GM13977 (cell line): Measurements from ENCODE around the gene ASIC5.
A peak's percentile ranks its signal among the peaks of the same experiment; 100 is the strongest.

Source experiments
- DNase-seq: peaks from one replicate; pipeline ENCODE4 v3.0.0; 2012; ENCODE audit warnings: low spot score
- CTCF ChIP-seq: IDR thresholded peaks from 2 replicates; pipeline ENCODE4 v1.5.1; 2012; ENCODE audit warnings: mild to moderate bottlenecking, control low read depth; ENCODE audit not compliant: insufficient read depth; ENCODE audit errors: extremely low read depth, missing control alignments
- in situ Hi-C: fragments of 300-500 bp; cut with MboI; formaldehyde crosslinking; loops from one replicate; pipeline ENCODE4 v1.12.0; 2022; ENCODE audit warnings: low sequenced_read_pairs, low pct_unique_long_range_greater_than_20kb, mixed read lengths, inconsistent platforms; ENCODE audit not compliant: unreplicated experiment

Gene ASIC5

GRCh38 chr4:155787113-155787710 is 78.9 kb downstream of the ASIC5 start:
- peak; percentile 84 for TF ChIP-seq CTCF
- peak; percentile 63 for DNase-seq
- in situ Hi-C loops = loop anchor here (25.0 kb wide), 1 partner anchor 350 kb away; no protein-coding TSS in a partner anchor

GRCh38 chr4:155785828-155786227 is 80.2 kb downstream of the ASIC5 start:
- in situ Hi-C loops = loop anchor here (25.0 kb wide), 1 partner anchor 349 kb away; no protein-coding TSS in a partner anchor
- no peak for DNase-seq

GRCh38 chr4:155784637-155785036 is 81.4 kb downstream of the ASIC5 start:
- no peak for DNase-seq
- in situ Hi-C loops = loop anchor here (25.0 kb wide), 1 partner anchor 347 kb away; no protein-coding TSS in a partner anchor
- no peak for TF ChIP-seq CTCF

More at GRCh38 chr4:155785828-155786227, 80.2 kb downstream of the ASIC5 start:
- TF ChIP-seq CTCF = no peak

- DNase-seq = no peak
- in situ Hi-C loops = loop anchor here (25.0 kb wide), 1 partner anchor 344 kb away; no protein-coding TSS in a partner anchor
- TF ChIP-seq CTCF = no peak
Measured at GRCh38 chr4:155781249-155781831, 84.7 kb downstream of the ASIC5 start.

GRCh38 chr4:155780775-155781174 is 85.3 kb downstream of the ASIC5 start:
- no peak for DNase-seq
- in situ Hi-C loops = loop anchor here (25.0 kb wide), 1 partner anchor 343 kb away; no protein-coding TSS in a partner anchor
- TF ChIP-seq CTCF = no peak
